ENCODE measurements around the gene KRT28.
"Not testable (repeated sequence)": the region's sequence is repeated elsewhere in the genome, so short reads cannot be mapped to it uniquely, and the experiment has no call there.

KRT28 gene

DNA sequence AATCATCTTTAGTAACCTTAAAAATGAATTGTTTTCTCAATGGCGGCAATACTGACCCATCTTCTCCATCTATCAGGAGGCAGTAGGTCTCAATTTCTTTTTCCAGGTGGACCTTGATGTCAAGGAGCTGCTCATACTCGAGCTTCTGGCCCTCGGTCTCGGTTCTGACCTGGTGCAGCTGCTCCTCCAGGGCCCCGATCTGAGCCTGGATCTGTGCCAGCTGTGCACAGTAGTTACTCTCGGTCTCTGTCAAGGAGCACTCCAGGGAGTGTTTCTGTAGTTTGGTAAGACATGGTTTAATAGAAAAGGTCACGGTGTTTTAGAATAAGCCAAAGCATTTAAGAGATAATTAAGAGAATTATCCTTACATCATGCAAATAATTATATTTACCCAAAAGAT lies 22.3 kb downstream of the KRT28 start:
- DNase-seq: no peak

GRCh38 chr17:40775945-40776344 lies 23.8 kb downstream of the KRT28 start:
- DNase-seq: no peak

GRCh38 chr17:40772101-40772500 lies 27.7 kb downstream of the KRT28 start, which contains the start of gene KRT26:
Gene KRT26, minus strand, starts transcription at chr17:40772201. Its CDS starts 88 bp downstream, at chr17:40772113.
- no peak for DNase-seq

GRCh38 chr17:40765657-40766056 lies 34.1 kb downstream of the KRT28 start:
- no peak for DNase-seq

DNA sequence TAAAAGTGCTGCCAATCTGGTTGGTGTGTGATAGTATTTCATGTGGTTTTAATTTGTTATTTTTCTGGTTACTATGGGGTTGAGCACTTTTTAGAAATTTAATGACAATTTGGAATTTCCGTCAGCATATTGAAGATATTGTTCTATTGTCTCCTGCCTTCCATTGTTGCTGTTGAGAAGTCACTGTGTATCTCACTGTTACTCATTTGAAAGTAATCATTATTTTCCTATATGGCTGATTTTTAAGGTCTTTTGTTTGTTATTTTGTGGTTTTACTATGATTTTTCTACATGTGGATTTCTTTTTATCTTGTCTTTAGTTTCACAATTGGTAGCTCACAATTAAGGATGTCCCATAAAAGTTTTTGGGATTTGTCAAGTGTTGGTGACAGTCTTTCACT lies 36.0 kb downstream of the KRT28 start:
- no peak for DNase-seq

- no peak for DNase-seq
These were observed 39.4 kb downstream of the KRT28 start for GRCh38 chr17:40760105-40761016.

DNA sequence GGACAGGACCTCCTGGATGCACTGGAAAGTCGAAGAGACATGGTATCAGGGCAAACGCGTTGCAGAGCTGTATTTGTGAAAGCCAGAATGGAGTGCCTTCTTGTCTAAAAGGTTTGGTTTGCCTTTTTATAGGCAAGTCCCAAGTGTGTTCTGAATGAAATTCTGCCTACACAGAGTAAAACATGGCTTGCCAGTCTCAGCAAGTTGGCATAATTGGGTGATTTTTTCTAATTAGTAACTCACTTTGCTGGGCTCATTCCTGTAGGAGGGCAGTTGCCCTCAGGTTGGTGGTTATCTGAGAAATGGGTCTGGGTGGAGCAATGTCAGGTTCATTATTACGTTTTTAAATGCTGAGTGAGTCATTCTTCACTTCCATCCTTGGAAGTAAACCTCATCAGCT lies 44.5 kb downstream of the KRT28 start, which contains the start of gene KRT25:
Gene KRT25, minus strand, starts transcription at position 101 of the 400 bp plus-strand sequence. Its CDS starts 60 bp downstream, at position 41.
- DNase-seq: no peak

DNA sequence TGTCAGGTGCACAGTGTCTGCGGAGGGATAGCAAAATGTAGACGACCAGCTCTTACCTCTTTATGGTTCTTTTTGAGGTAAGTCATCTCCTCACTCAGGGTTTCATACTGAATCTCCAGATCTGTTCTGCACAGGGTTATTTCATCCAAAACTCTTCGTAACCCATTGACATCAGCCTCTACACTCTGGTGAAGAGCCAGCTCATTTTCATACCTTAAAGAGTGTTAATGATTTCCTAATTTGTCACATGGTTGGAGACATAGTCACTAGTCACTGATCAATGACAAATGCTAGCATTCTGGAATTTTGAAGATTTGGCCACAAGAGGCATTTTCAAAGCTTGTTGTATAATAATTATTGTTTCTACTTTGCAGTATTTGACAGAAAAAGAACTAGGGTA lies 46.0 kb downstream of the KRT28 start:
- DNase-seq: no peak

- DNase-seq: no peak
These were observed 48.7 kb downstream of the KRT28 start for GRCh38 chr17:40751065-40751464.

DNA sequence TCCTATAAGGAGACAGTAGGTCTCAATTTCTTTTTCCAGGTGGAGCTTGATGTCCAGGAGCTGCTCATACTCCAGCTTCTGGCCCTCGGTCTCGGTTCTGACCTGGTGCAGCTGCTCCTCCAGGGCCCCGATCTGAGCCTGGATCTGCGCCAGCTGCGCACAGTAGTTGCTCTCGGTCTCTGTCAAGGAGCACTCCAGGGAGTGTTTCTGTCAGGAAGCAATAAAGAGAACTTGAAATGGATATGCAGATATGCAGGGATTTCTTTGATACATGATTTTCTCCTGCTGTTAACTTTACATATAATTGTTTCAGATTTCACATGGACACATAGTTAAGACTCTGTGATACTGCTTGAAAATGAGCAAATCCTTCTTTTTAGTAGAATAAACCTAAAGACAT lies 49.4 kb downstream of the KRT28 start:
- no peak for DNase-seq

- DNase-seq: not testable (repeated sequence)
These were observed 51.1 kb downstream of the KRT28 start for GRCh38 chr17:40748666-40749065.
